CD14-positive monocyte (primary cell): ENCODE measurements around the gene TEX261. TPM values are rescaled to one million over a fixed set of nuclear protein-coding genes. Genes with fewer than 3 reads are reported as not detected.
A peak's percentile ranks its signal among the peaks of the same experiment; 100 is the strongest.

ENCODE experiments used
- DNase-seq, 3 donors: peaks; one replicate each; pipeline ENCODE4 v3.0.0-alpha.2; 2011 to 2022
- H2AFZ ChIP-seq: 2 replicates; pipeline ENCODE4 v1.6.0; 2012; ENCODE audit warnings: mild to moderate bottlenecking, low read depth, low read length, inconsistent platforms; ENCODE audit not compliant: insufficient read depth, poor library complexity, severe bottlenecking
- H3K27ac ChIP-seq, 2 donors: 1 replicate in 1 of 2; 2 replicates in 1 of 2; pipeline ENCODE4 v1.5.1; 2012 to 2013; ENCODE audit warnings: low read length in 2 of 2, control low read depth in 1 of 2, inconsistent platforms in 1 of 2, low read depth in 1 of 2, mild to moderate bottlenecking in 1 of 2
- H3K27me3 ChIP-seq, 2 donors: one replicate each; pipeline versions ENCODE4 v1.6.0 to v1.6.1; 2011 to 2013; ENCODE audit warnings: low read length in 2 of 2; ENCODE audit not compliant: control insufficient read depth in 2 of 2, insufficient read depth in 2 of 2
- H3K36me3 ChIP-seq, 2 donors: replicated peaks in 1 of 2; 1 replicate in 1 of 2; 2 replicates in 1 of 2; pipeline versions ENCODE4 v1.5.1 to v1.6.1; 2012 to 2013; ENCODE audit warnings: low read length in 2 of 2, control low read depth in 1 of 2, inconsistent platforms in 1 of 2, mild to moderate bottlenecking in 1 of 2; ENCODE audit not compliant: insufficient read depth in 2 of 2, control insufficient read depth in 1 of 2
- H3K4me1 ChIP-seq, 2 donors: 1 replicate in 1 of 2; 2 replicates in 1 of 2; pipeline versions ENCODE4 v1.5.1 to v1.6.1; 2012 to 2013; ENCODE audit warnings: low read length in 2 of 2, control low read depth in 1 of 2, inconsistent platforms in 1 of 2, mild to moderate bottlenecking in 1 of 2, moderate library complexity in 1 of 2; ENCODE audit not compliant: insufficient read depth in 2 of 2, control insufficient read depth in 1 of 2
- H3K4me2 ChIP-seq: replicated peaks from 2 replicates; pipeline ENCODE3; 2012; ENCODE audit warnings: low read length, moderate library complexity, mild to moderate bottlenecking; ENCODE audit not compliant: poor library complexity, severe bottlenecking; ENCODE audit errors: extremely low read depth
- H3K4me3 ChIP-seq, 3 experiments: fragments of 200-600 bp in 1 of 3; sonication (generic) in 1 of 3; replicated peaks in 1 of 3; 1 replicate in 2 of 3; 2 replicates in 1 of 3; pipeline ENCODE4 v1.5.1; 2011 to 2013; ENCODE audit warnings: low read length in 3 of 3, mild to moderate bottlenecking in 3 of 3, control low read depth in 2 of 3, low read depth in 2 of 3, inconsistent platforms in 1 of 3, moderate library complexity in 1 of 3
- H3K79me2 ChIP-seq: 2 replicates; pipeline ENCODE4 v1.6.0; 2012; ENCODE audit warnings: mild to moderate bottlenecking, control low read depth, inconsistent platforms, low read length, moderate library complexity; ENCODE audit not compliant: insufficient read depth
- H3K9ac ChIP-seq: 2 replicates; pipeline ENCODE4 v1.6.0; 2017; ENCODE audit warnings: low read length, mild to moderate bottlenecking; ENCODE audit not compliant: insufficient read depth, poor library complexity, severe bottlenecking
- H3K9me3 ChIP-seq, 2 donors: replicated peaks in 1 of 2; 1 replicate in 1 of 2; 2 replicates in 1 of 2; pipeline versions ENCODE4 v1.5.1 to v1.6.1; 2012 to 2013; ENCODE audit warnings: low read length in 2 of 2, control low read depth in 1 of 2; ENCODE audit not compliant: control insufficient read depth in 1 of 2, insufficient read depth in 1 of 2
- H4K20me1 ChIP-seq: 2 replicates; pipeline ENCODE4 v1.6.0; 2012; ENCODE audit warnings: mild to moderate bottlenecking, low read length, control low read depth, moderate library complexity; ENCODE audit not compliant: insufficient read depth
- H3K27ac Mint-ChIP-seq, 7 donors: one replicate each; pipeline ENCODE4 v1.8.0; 2020; ENCODE audit warnings: mild to moderate bottlenecking in 7 of 7, mixed read lengths in 7 of 7, moderate library complexity in 6 of 7, inconsistent platforms in 2 of 7
- H3K27me3 Mint-ChIP-seq, 3 donors: one replicate each; pipeline ENCODE4 v1.8.0; 2021 to 2022; ENCODE audit warnings: low read depth in 3 of 3, mild to moderate bottlenecking in 3 of 3, mixed read lengths in 3 of 3, moderate library complexity in 3 of 3, inconsistent platforms in 1 of 3
- H3K36me3 Mint-ChIP-seq, 2 donors: one replicate each; pipeline ENCODE4 v1.8.0; 2020; ENCODE audit warnings: mixed read lengths in 2 of 2, inconsistent platforms in 1 of 2, mild to moderate bottlenecking in 1 of 2
- H3K4me1 Mint-ChIP-seq: one replicate; pipeline ENCODE4 v1.8.0; 2020; ENCODE audit warnings: mild to moderate bottlenecking, mixed read lengths
- H3K4me3 Mint-ChIP-seq, 2 donors: one replicate each; pipeline ENCODE4 v1.8.0; 2020; ENCODE audit warnings: mild to moderate bottlenecking in 2 of 2, mixed read lengths in 2 of 2, moderate library complexity in 1 of 2
- H3K9me3 Mint-ChIP-seq, 7 donors: one replicate each; pipeline ENCODE4 v1.8.0; 2020 to 2022; ENCODE audit warnings: mixed read lengths in 7 of 7, mild to moderate bottlenecking in 6 of 7, moderate library complexity in 6 of 7, inconsistent platforms in 2 of 7
- WGBS: methylation state at CpG from one replicate; pipeline ENCODE4 v1.1.5; 2013; ENCODE audit warnings: missing lambda C conversion rate; ENCODE audit not compliant: insufficient coverage; 5-methylcytosine and 5-hydroxymethylcytosine counted together
- intact Hi-C, 2 donors: fragments of 100-400 bp; cut with micrococcal nuclease; formaldehyde crosslinking; loops; one replicate each; pipeline versions ENCODE4 v1.15.0 to v1.15.1; 2023
- polyA plus RNA-seq, 3 donors: library from polyadenylated mRNA; depleted of rRNA in 1 of 3; unstranded in 2 of 3; stranded (reverse) in 1 of 3; fragments of 300-500 nt in 2 of 3; fragments of >200 nt in 1 of 3; fragmentation: Illumina TruSeq in 2 of 3; gene quantifications; 1 replicate in 2 of 3; 2 replicates in 1 of 3; pipeline ENCODE4 v1.2.3, GENCODE V29; 2012 to 2021
- TF ChIP-seq, protein P1 (sequence below): fragments of 200-600 bp; IDR thresholded peaks from one replicate; pipeline ENCODE4 v1.8.0; 2022; ENCODE audit warnings: antibody characterized with exemption, mild to moderate bottlenecking

Gene TEX261
- polyA plus RNA-seq, 3 donors: 20.1 to 32.2 (median 30.6) TPM

DNA sequence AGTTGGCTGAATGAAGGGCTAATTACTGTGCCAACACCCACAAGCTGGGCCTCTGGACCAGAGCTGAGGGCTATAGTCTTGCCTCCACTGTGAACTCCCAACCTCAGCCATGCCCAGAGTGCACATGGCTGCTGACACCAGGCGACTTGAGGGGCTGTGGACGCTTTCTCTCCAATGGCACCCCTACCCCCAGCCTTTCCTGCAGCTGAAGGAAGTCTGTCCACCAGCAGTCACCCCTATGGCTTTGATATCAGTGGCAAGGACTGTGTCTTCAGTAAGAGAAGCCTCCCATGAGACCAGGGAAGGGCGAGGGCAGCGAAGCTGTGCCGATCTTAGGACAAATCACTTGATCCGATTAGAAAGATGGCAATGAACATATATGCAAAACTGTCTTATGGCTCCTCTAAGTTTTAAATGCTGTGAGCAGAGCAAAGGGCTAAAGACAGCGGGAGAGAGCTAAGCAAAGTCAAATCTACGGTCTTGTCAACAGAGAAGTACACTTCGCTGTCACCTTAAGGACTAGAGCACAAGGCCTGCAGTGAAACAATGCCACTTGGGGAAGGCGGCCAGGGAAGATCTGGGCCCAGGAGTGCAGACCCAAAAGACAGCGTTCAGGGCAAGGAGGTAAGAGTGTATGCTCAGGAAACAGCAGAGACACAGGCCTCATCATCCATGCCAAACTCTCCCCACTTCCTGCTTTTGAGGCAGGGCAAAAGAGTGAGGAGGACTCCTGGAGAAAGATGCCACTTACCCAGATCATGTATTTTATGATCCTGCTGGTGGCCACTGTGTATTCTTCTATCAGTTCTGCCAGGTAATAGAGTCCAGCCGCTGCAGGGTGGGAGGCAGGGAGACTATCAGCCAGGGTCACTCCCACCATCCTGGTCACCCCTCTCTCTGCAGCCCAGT, 1.5 kb downstream of the TEX261 start:
- Mint-ChIP-seq H3K4me3 (peak overlapping the region; percentile 94 to 100), H3K4me1 (peaks cover 29% of the 10 kb centered on the region), H3K36me3 (peaks cover 38 to 46% of the 10 kb centered on the region in 2 donors), H3K27me3 (peaks cover 0 to 2% (median 0%) of the 10 kb centered on the region in 3 donors), H3K9me3 (no peaks in the 10 kb centered on the region), H3K27ac (peak overlapping the region in 5 of 7 donors; percentile 84 to 92 (median 88))
- Histone ChIP-seq H4K20me1 (peaks cover 37% of the 10 kb centered on the region), H3K79me2 (peaks cover 37% of the 10 kb centered on the region), H3K9ac (peak overlapping the region; percentile 89), H3K27me3 (no peaks in the 10 kb centered on the region), H2AFZ (no peak overlapping the region), H3K4me1 (peaks cover 24 to 30% of the 10 kb centered on the region in 2 donors), H3K27ac (peak overlapping the region in 1 of 2 donors; percentile 84), H3K4me2 (peak overlapping the region; percentile 96), H3K9me3 (no peaks in the 10 kb centered on the region), H3K36me3 (peaks cover 37 to 47% of the 10 kb centered on the region in 2 donors), H3K4me3 (peak overlapping the region in 2 of 3 experiments; percentile 79 to 93)
- no peak for DNase-seq
- TF ChIP-seq, protein P1, sequence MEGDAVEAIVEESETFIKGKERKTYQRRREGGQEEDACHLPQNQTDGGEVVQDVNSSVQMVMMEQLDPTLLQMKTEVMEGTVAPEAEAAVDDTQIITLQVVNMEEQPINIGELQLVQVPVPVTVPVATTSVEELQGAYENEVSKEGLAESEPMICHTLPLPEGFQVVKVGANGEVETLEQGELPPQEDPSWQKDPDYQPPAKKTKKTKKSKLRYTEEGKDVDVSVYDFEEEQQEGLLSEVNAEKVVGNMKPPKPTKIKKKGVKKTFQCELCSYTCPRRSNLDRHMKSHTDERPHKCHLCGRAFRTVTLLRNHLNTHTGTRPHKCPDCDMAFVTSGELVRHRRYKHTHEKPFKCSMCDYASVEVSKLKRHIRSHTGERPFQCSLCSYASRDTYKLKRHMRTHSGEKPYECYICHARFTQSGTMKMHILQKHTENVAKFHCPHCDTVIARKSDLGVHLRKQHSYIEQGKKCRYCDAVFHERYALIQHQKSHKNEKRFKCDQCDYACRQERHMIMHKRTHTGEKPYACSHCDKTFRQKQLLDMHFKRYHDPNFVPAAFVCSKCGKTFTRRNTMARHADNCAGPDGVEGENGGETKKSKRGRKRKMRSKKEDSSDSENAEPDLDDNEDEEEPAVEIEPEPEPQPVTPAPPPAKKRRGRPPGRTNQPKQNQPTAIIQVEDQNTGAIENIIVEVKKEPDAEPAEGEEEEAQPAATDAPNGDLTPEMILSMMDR: no peak
- intact Hi-C loops: no loop called here
- 96% methylated on average over 8 of the region's 12 CpGs for WGBS

DNA sequence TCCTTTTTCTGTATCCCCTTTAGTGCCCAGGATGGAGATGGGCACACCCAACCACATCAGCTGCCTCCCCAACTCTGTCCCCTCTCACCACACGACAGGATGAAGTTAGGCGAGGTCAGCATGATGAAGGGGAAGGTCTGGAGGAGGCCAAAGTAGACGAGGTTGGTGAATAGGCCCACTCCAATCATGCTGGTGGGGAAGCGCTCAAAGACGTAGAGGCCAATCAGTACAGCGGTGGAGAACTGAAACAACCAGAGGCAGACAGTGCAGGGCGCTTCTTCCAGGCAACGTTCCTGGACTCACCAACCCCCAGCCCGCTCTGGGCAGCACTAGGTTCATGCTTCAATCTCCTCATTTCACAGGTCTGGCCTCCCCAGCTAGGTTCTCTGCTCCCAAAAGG, 2.9 kb downstream of the TEX261 start:
- Histone ChIP-seq H3K4me1 (peaks cover 24 to 30% of the 10 kb centered on the region in 2 donors), H3K9ac (no peak overlapping the region), H3K4me2 (no peak overlapping the region), H2AFZ (no peak overlapping the region), H3K9me3 (no peaks in the 10 kb centered on the region), H3K27ac (no peak overlapping the region), H4K20me1 (peaks cover 39% of the 10 kb centered on the region), H3K79me2 (peaks cover 37% of the 10 kb centered on the region), H3K36me3 (peaks cover 51 to 61% of the 10 kb centered on the region in 2 donors), H3K27me3 (no peaks in the 10 kb centered on the region), H3K4me3 (no peak overlapping the region)
- Mint-ChIP-seq H3K27me3 (peaks cover 0 to 2% (median 0%) of the 10 kb centered on the region in 3 donors), H3K27ac (peak overlapping the region in 3 of 7 donors; percentile 10 to 69 (median 63)), H3K36me3 (peaks cover 52 to 61% of the 10 kb centered on the region in 2 donors), H3K4me3 (no peak overlapping the region), H3K4me1 (peaks cover 29% of the 10 kb centered on the region), H3K9me3 (no peaks in the 10 kb centered on the region)
- DNase-seq: no peak
- TF ChIP-seq, protein P1: no peak
- intact Hi-C loops: no loop called here
- WGBS: 97% methylated on average over 7 of the region's 9 CpGs
